GM18873 (cell line): ENCODE measurements around the gene CENPU.
"Not testable (repeated sequence)": the region's sequence is repeated elsewhere in the genome, so short reads cannot be mapped to it uniquely, and the experiment has no call there.

ENCODE experiments used
- ATAC-seq: cut with Tn5 transposase; IDR thresholded peaks from one replicate; pipeline ENCODE4 v1.9.1; 2021; ENCODE audit warnings: mild to moderate bottlenecking, moderate library complexity, moderate number of reproducible peaks; ENCODE audit not compliant: unreplicated experiment, low FRiP score

CENPU gene

GRCh38 chr4:184752496-184753275, 18.8 kb upstream of the CENPU start:
- no peak for ATAC-seq

- no peak for ATAC-seq
These were observed 17.7 kb upstream of the CENPU start for GRCh38 chr4:184751585-184751956.

DNA sequence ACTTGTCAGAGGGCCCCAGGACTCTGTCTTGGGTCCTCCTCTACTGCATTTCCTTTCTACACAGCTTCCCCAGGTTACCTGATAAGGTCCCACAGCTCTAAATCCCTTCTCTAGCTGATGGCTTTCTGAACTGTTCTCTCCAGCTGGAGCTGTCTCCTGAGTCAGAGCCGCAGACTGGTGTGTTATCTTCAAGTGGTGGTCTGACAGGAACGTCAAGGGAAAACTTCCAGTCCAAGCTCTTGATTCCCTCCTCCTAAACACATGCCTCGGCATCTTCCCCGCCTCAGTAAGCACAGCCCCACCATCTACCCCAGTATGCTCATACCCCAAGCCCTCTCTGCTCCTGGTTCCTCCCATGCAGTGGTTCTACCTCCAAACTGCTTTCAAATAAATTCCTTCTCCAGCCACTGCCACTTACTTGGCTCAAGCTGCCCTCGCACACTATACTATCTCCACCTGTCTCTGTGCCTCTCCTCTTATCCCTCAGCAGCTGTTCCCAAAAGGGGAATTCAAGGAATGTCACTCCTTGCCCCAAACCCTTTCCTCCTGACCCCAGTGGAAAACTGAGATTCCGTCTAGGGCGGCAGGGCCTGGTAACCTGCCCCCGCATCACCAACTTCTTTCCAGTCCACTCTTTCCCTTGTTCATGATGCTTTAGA, 17.2 kb upstream of the CENPU start:
- ATAC-seq = no peak

- ATAC-seq = no peak
These were observed 14.4 kb upstream of the CENPU start for GRCh38 chr4:184748251-184748652.

DNA sequence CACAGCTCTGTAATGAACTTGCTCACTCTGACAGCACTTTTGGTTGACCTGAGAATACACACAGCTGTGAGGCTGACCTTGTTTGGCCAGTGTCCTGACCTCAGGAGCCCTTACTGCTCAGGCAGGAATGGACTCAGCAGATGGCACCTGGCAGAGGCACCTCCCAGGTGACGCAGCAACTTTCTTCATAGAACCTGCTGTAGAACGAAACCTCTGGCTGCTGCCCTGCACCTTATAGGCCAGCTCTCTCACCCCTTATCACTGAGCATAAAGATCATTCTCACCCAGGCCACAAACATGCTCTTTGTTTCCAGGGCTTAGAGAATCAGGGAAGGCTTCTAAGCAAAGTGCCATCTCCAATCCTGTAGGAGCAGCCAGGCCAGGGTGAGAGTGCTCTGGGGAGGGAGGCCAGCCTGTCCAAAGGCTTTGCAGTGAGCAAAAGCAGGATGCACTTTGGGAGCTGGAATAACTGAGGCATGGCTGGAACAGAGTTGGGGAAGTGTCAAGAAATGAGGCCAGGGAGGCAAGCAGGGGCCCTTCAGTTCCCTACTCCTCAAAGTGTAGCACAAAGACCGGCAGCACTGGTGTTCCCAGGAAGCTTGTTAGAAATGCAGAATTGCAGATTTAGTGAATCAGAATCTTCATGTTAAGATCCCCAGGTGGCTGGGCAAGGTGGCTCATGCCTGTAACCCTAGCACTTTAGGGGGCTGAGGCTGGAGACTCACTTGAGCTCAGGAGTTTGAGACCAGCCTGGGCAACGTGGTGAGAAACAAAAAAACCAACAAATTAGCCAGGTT, 13.3 kb upstream of the CENPU start:
- ATAC-seq = no peak

DNA sequence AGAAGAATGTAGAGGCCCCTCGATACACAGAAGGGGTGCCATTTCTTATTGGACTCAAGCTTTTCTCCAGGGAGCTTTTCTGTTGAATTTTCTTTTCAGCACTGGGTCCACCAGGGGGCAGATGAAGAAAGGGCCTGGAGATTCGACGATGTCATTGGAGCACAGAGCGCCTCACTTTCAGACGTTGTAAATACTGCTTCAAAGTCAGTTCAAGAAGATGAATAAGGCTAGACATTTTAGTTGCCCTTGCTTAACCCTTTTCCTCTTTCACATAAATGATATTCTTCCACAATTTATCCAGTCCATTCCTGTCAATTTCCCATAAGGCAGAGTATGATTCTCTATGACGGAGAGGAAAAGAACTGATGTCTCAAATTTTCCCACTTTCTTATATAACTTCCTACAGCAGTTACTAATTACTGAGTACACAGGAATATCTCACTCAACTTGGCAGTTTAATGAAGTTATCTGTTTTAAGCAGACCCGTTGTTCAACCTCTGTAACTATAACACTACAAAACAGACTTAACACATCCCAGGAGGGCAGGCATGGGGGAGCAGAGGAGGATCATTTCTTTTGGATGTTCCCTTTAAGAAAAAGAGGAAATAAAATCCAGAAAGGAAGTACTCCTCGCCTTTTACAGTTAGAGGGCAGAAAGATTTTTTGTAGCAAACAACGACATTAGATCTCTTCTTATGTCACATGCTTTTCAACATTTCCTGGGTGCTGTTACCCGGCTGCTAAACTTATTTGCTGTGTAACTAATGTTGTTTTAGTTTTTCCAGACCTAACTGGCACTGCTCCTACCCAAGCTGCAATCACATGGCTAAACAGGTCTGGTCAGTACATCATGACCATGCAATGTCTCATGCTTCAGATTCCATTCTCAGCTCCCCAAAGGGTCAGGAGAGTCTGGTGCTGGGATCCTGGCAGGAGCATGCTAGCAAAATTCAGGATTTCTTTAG, 12.2 kb upstream of the CENPU start:
- ATAC-seq = no peak

DNA sequence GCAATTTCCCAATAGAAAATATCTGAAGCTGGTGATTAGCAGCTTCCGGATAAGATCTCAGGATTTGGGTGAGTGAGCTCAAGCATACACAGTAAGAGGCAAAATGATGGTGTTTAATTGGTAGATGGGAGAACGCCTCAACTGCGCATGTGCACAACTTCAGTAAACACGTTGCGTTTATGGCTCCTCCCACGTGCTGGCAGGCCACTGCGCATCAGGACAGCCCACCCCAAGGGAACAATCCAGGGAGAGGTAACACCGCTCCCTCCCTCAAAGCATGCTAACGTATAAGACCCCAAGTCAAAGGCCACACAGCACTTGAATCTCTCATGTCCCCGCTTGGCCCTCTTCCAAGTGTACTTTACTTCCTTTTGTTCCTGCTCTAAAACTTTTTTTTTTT, 10.3 kb upstream of the CENPU start:
- ATAC-seq = no peak

DNA sequence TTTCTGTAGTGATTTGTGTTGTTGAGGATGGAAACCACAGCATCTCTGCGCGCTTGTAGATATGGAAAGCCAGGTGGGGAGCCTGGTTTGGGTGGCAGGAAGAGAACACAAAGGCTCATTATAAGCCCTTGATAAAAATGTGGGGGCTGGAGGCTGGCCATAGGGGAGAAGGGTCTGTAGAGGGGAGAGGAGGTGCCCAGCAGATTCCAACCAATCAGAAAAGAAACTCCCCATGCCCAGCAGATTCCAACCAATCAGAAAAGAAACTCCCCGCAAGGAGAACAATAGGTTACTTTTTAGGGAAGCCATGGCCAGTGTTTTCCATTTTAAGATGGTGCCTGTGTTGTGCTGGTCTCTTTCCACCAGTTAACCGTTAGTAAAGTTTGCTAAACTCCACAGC, 9.8 kb upstream of the CENPU start:
- ATAC-seq = no peak

GRCh38 chr4:184741651-184742050, 7.8 kb upstream of the CENPU start:
- not testable (repeated sequence) for ATAC-seq

GRCh38 chr4:184740980-184741391, 7.1 kb upstream of the CENPU start:
- no peak for ATAC-seq

- ATAC-seq = not testable (repeated sequence)
These were observed 5.7 kb upstream of the CENPU start for GRCh38 chr4:184739575-184739974.

- no peak for ATAC-seq
These were observed 862 bp upstream of the CENPU start for GRCh38 chr4:184734758-184735157.

DNA sequence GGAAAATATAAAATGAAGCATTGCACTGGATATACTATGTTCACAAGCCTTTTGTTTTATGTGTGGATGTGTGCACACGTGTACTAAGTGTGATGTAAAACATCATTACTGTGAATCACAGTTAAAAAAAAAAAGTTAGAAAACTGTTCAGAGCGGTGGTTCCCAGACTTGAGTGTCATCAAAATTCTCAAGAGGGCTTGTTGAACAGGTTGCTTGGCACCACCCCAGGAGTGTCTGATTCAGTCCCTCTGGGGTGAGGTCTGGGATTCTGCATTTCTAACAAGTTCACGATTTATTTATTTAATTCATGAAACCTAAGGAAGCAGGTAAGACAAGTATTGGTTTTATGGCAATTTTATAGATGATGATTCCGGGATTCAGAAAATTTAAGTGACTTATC, 1.8 kb downstream of the CENPU start:
- no peak for ATAC-seq

DNA sequence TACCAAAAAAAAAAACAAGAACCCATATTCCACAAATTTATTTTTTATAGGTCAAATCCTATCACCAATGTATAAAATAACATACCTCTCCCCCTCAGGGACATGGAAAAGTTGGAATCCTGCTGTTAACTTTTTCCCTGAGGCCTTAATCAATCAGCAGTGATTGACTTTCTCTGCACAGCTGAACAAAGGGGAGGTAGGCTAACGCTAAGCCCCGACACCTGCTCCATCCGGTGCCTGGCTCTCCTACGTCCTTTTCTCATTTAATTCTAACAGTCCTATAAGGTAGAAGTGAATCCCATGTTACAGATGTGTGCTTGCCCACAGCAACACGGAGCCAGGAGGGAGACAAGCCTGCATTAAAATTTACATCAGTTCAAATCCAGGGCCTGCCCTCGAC, 2.8 kb downstream of the CENPU start:
- no peak for ATAC-seq

- ATAC-seq = no peak
These were observed 4.0 kb downstream of the CENPU start for GRCh38 chr4:184729946-184730345.

DNA sequence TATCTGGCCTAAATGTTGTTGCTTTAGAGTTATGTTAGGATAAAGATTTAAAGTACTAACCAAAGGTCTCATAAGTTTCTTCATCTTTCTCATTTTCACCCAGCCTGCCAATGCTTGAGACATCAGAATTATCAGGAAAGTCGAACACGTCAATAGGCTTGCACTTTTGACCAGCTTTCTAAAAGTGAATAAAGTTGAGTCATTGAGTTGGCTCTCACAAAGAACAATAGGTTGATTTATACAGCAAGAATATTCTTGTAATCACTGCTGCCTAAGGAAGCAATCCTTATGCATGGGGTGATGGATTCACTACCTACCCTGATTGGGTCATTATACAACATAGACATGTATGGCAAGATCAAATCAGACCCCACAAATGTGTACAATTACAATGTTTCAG, 5.0 kb downstream of the CENPU start:
- no peak for ATAC-seq

- ATAC-seq = no peak
These were observed 6.5 kb downstream of the CENPU start for GRCh38 chr4:184727430-184727829.

DNA sequence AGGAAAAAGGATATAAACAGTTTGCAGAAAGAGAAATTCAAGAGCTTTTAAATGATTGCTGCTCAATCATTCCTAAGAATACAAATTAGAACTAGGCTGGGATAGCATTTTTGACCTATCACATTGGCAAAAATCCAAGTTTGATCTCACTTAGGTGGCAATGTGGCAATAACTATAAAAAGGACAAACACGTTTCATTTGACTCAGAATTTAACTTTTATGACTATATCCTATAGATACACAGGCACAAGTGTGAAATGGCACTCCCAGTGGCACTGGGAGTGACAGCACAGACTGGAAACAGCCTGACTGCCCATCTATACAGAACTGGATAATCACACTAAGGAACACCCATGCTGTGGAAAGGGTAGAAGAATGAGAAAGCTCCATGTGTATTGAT, 11.1 kb downstream of the CENPU start:
- no peak for ATAC-seq

DNA sequence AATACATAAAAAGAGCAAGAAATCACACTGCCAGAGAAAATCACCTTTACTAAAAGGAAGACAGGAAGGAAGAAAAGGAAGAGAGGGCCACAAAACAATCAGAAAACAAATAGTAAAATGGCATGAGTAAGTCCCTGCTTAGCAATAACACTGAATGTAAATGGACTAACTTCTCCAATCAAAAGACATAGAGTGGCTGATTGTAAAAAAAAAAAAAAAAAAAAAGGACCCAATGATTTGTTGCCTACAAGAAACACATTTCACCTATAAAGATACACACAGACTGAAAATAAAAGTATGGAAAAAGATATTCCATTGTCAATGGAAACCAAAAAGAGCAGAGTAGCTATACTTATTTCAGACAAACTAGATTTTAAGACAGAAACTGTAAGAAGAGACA, 12.6 kb downstream of the CENPU start:
- ATAC-seq = no peak

DNA sequence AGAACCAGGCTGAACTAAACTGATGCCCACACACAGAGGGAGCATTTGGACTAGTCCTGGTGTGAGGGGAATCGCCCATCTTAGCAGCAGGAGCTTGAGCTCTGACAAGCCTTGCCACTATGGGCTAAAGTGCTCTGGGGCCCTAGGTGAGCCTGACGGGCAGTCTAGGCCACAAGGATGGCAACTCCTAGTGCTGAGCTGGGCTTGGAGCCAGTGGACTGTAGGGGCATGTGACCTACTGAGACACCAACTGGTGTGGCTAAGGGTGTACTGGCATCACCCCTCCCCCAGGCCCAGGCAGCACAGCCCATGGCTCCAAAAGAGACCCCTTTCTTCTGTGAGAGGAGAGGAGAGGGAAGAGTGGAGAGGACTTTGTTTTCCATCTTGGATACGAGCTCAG, 14.5 kb downstream of the CENPU start:
- ATAC-seq = no peak
